Mammary epithelial cell (primary cell): ENCODE measurements around the gene PITPNM1.

ENCODE experiments used
- EZH2 ChIP-seq: IDR thresholded peaks from 2 replicates; pipeline ENCODE4 v1.6.1; 2012; ENCODE audit warnings: low read length, inconsistent platforms, borderline replicate concordance
- TF ChIP-seq, protein P1 (sequence below), 2 donors: IDR thresholded peaks in 1 of 2; conservative IDR thresholded peaks in 1 of 2; 2 replicates each; pipeline ENCODE4 v1.5.1; 2011 to 2012; ENCODE audit warnings: inconsistent platforms in 2 of 2, low read length in 2 of 2, mild to moderate bottlenecking in 2 of 2, control low read depth in 1 of 2, low read depth in 1 of 2; ENCODE audit not compliant: insufficient read depth in 1 of 2; ENCODE audit errors: extremely low read depth in 1 of 2

GRCh38 chr11:67494371-67495233 lies 10.6 kb downstream of the PITPNM1 start:
- no peak for TF ChIP-seq EZH2
- TF ChIP-seq, protein P1, sequence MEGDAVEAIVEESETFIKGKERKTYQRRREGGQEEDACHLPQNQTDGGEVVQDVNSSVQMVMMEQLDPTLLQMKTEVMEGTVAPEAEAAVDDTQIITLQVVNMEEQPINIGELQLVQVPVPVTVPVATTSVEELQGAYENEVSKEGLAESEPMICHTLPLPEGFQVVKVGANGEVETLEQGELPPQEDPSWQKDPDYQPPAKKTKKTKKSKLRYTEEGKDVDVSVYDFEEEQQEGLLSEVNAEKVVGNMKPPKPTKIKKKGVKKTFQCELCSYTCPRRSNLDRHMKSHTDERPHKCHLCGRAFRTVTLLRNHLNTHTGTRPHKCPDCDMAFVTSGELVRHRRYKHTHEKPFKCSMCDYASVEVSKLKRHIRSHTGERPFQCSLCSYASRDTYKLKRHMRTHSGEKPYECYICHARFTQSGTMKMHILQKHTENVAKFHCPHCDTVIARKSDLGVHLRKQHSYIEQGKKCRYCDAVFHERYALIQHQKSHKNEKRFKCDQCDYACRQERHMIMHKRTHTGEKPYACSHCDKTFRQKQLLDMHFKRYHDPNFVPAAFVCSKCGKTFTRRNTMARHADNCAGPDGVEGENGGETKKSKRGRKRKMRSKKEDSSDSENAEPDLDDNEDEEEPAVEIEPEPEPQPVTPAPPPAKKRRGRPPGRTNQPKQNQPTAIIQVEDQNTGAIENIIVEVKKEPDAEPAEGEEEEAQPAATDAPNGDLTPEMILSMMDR (conservative IDR thresholded peaks at IDR 0.05 in 1 of 2, IDR thresholded peaks at IDR 0.05 in 1 of 2; ENCODE audit: extremely low read depth in 1 of 2, insufficient read depth in 1 of 2, low read depth in 1 of 2, low read length in 2 of 2) = no peak
